ENCODE results near the gene DLX3. TPM values are rescaled to one million over a fixed set of nuclear protein-coding genes. Genes with fewer than 3 reads are reported as not detected.

Gene DLX3
- total RNA-seq, 1 donor from 2014 or later = not detected

- Mint-ChIP-seq H3K36me3 (ENCODE audit: unreplicated experiment) (no peaks in the 10 kb centered on the region), H3K27ac (ENCODE audit: unreplicated experiment) (no peak overlapping the region), H3K4me3 (ENCODE audit: unreplicated experiment) (no peak overlapping the region), H3K27me3 (ENCODE audit: unreplicated experiment) (peaks cover 57% of the 10 kb centered on the region), H3K9me3 (ENCODE audit: unreplicated experiment) (no peaks in the 10 kb centered on the region), H3K4me1 (ENCODE audit: unreplicated experiment) (peaks cover 8% of the 10 kb centered on the region)
- no peak for TF ChIP-seq CTCF (IDR thresholded peaks at IDR 0.05)
- no peak for DNase-seq (ENCODE audit: extremely low spot score, unreplicated experiment)
These were observed 35.7 kb downstream of the DLX3 start for GRCh38 chr17:49959183-49959935.

DNA sequence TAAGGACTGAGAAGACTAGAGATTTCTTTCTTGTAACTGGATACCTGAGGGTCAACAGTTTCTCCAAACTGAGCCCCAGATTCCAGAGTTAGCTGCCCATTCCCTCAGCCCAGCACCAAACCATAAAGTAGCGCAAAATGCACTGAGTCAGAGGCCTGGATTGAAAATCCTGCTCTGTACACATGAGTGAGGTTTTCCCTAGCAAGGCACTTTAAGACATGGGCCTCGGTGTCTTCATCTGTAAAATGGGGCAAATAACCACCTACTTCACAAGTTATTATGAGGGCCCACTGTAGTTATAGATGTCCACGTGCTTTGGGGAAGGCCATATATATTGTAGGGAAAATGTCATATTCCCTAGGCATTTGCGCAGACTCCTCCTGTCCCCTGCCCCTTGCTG is 36.3 kb downstream of the DLX3 start:
- Mint-ChIP-seq H3K9me3 (ENCODE audit: unreplicated experiment) (no peaks in the 10 kb centered on the region), H3K27ac (ENCODE audit: unreplicated experiment) (no peak overlapping the region), H3K27me3 (ENCODE audit: unreplicated experiment) (peaks cover 57% of the 10 kb centered on the region), H3K36me3 (ENCODE audit: unreplicated experiment) (no peaks in the 10 kb centered on the region), H3K4me1 (ENCODE audit: unreplicated experiment) (peaks cover 3% of the 10 kb centered on the region), H3K4me3 (ENCODE audit: unreplicated experiment) (no peak overlapping the region)
- no peak for TF ChIP-seq CTCF (IDR thresholded peaks at IDR 0.05)
- no peak for DNase-seq (ENCODE audit: extremely low spot score, unreplicated experiment)

GRCh38 chr17:49957350-49957749 is 37.7 kb downstream of the DLX3 start:
- TF ChIP-seq CTCF (IDR thresholded peaks at IDR 0.05) = no peak
- Mint-ChIP-seq H3K36me3 (ENCODE audit: unreplicated experiment) (no peaks in the 10 kb centered on the region), H3K27ac (ENCODE audit: unreplicated experiment) (no peak overlapping the region), H3K9me3 (ENCODE audit: unreplicated experiment) (no peaks in the 10 kb centered on the region), H3K4me3 (ENCODE audit: unreplicated experiment) (no peak overlapping the region), H3K27me3 (ENCODE audit: unreplicated experiment) (peaks cover 55% of the 10 kb centered on the region), H3K4me1 (ENCODE audit: unreplicated experiment) (peaks cover 5% of the 10 kb centered on the region)
- DNase-seq (ENCODE audit: extremely low spot score, unreplicated experiment) = no peak

GRCh38 chr17:49956780-49957179 is 38.2 kb downstream of the DLX3 start:
- no peak for TF ChIP-seq CTCF (IDR thresholded peaks at IDR 0.05)
- no peak for DNase-seq (ENCODE audit: extremely low spot score, unreplicated experiment)
- H3K27ac Mint-ChIP-seq (ENCODE audit: unreplicated experiment) = no peak overlapping the region
- H3K27me3 Mint-ChIP-seq (ENCODE audit: unreplicated experiment) = peaks cover 55% of the 10 kb centered on the region
- H3K4me3 Mint-ChIP-seq (ENCODE audit: unreplicated experiment) = no peak overlapping the region
- H3K9me3 Mint-ChIP-seq (ENCODE audit: unreplicated experiment) = no peaks in the 10 kb centered on the region
- H3K36me3 Mint-ChIP-seq (ENCODE audit: unreplicated experiment) = no peaks in the 10 kb centered on the region
- H3K4me1 Mint-ChIP-seq (ENCODE audit: unreplicated experiment) = peaks cover 8% of the 10 kb centered on the region

DNA sequence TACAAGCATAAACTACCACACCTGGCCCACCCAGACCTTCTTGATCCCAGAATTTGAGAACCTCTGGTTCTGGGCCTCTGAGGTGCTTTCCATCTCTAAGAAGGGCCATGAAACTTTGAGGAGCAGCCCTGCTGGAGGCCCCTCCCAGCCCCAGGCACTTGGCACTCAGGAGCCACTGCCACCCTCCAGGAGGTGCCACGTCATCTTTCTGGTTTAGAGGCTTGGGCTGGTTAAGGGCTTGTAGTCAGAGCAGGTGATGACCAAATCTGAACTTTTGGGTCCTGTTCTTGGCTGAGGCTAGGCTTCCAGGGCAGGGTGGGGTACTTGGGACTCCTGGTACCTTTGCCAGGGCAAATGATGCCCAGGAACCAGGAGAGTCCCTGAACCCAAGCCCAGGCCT is 39.9 kb downstream of the DLX3 start:
- H3K27me3 Mint-ChIP-seq (ENCODE audit: unreplicated experiment) = peaks cover 63% of the 10 kb centered on the region
- no peak overlapping the region for H3K27ac Mint-ChIP-seq (ENCODE audit: unreplicated experiment)
- no peaks in the 10 kb centered on the region for H3K9me3 Mint-ChIP-seq (ENCODE audit: unreplicated experiment)
- H3K4me1 Mint-ChIP-seq (ENCODE audit: unreplicated experiment) = peaks cover 18% of the 10 kb centered on the region
- no peak for TF ChIP-seq CTCF (IDR thresholded peaks at IDR 0.05)
- H3K4me3 Mint-ChIP-seq (ENCODE audit: unreplicated experiment) = no peak overlapping the region
- DNase-seq (ENCODE audit: extremely low spot score, unreplicated experiment) = no peak
- no peaks in the 10 kb centered on the region for H3K36me3 Mint-ChIP-seq (ENCODE audit: unreplicated experiment)

Measured in osteocyte (in vitro differentiated cells).